HG02938 (cell line): ENCODE results near the gene ETFRF1.

ENCODE experiments used
- ATAC-seq: cut with Tn5 transposase; IDR thresholded peaks from one replicate; pipeline ENCODE4 v1.9.1; 2021; ENCODE audit warnings: mild to moderate bottlenecking, moderate library complexity; ENCODE audit not compliant: unreplicated experiment

The ETFRF1 gene, protein sequence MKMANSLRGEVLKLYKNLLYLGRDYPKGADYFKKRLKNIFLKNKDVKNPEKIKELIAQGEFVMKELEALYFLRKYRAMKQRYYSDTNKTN

DNA sequence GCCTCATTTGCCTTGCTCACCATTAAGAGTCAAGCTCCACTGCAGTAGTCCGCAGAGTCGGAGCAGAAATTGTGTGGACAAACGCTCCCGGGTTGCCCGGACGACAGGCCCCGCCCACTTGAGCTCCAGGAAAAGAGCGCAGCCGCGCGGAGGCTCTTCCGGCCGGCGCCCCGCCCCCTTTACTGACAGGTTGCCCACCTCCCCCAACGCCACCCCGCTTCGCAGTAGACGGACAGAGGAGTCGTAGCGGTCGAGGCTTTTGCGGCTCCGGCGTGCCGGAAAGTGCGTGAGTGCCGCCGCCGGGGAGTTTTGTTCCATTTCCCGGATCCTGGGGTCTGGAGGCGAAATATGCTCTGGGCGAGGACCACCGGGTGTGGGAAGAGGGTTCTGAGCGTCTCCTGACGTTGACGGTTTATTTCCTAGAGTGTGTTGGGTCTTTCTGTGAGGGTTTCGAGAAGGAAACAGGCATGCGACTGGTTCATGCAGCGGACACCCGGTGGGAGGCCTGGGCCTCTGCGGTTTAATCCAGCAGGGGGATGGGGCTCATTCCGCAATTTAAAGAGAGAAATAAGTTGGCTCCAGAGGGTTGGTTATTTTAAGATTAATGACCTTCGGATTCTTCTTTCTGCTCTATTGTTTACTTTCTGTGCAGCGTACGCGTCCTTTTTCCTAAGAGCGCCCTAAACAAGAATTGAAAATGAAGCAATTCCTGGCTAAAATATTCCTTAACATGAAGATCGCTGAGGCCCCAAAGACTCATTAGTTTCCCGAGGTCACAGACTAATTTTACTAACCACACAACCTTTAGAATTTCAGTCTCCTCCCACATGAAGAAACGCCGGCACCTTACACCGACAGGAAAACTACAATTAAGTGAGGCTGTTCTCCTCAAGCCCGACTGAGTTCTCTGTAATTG lies at the start of gene ETFRF1, which contains the start of gene DNAI7:
Gene ETFRF1, plus strand, starts transcription at position 182 of the 916 bp plus-strand sequence. CDS start 8,720 bp downstream, outside the sequence.
Gene DNAI7, minus strand, starts transcription at position 105 of the 916 bp plus-strand sequence. Its CDS starts 82 bp downstream, at position 23.
- peak; percentile 94 for ATAC-seq

DNA sequence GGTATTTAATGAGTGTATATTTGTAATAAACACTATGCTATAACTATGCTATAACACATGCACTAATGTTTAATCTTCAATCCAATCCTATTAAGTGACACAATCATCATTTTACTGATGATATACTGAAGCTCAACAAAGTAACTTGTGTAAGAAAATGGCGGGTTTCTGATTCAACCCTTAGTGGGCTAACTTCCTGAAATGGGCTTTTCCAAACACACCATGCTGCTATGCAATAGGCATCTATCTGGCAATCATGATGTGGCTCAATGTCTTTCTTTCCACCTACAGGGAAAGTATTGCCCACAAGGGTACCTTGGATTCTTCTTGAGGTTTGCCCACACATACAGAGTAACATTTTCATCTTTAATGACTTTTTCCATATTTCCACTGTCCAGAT lies 48.4 kb upstream of the ETFRF1 start:
- no peak for ATAC-seq

DNA sequence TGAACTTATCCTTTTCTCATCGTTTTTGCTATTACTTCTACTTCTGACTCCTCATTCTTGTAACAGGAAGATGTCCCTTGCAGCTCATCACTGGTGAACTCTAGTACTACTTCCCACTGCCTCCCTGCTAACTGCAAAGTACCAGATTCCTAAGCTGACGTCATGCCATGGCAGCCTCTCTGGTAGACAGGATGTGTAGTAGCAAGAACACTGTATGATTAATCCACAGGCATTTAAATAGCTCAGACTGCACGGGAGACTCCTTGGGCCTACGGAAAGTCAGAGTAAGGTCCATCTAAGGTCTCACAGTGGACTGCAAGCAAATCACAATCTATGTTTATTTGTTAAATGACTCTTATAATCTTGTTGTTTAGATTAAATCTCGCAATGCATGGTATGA lies 43.6 kb upstream of the ETFRF1 start:
- no peak for ATAC-seq

DNA sequence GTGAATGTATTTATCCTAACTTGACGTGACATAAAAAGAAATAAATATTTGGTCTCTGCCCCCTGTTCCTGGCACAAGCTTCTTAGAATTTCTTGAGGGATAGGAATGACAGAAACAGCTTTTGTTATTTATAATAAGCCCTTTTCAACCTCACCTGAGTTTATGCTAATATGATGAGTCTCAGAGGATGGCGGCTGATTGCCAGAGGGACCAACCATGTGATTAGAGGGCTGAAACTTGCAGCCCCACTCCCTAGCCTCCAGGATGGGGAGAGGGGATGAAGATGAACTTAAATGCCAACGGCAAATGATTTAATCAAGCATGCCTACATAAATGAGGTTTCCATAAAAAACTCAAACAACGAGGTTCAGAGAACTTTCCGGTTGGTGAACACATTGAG lies 43.0 kb upstream of the ETFRF1 start:
- no peak for ATAC-seq

DNA sequence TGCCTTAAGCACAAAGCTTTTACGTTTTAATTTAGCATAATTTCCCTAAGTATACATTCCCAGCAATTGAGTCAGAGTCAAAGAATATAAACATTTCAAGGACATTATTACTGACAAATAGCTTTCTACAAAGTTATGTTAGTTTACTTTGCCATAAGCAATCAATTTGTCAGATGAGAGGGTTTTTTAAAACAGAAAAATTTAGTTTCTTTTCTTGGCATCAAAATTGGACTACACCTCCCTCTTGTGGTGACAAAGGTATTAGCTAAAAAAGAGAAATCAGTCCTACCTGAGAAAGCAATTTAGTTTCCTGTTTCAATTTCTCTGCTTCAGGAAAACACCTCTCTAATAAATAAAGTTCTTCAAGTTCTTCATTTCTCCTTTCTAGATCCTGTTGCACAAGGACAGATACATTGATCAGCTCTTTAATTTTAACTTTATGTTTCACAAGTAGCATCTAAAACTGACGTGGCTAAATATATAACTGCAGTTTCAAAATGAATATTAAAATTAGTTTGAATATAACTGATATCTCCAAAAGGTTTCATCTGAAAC lies 39.9 kb upstream of the ETFRF1 start:
- peak; percentile 49 for ATAC-seq

DNA sequence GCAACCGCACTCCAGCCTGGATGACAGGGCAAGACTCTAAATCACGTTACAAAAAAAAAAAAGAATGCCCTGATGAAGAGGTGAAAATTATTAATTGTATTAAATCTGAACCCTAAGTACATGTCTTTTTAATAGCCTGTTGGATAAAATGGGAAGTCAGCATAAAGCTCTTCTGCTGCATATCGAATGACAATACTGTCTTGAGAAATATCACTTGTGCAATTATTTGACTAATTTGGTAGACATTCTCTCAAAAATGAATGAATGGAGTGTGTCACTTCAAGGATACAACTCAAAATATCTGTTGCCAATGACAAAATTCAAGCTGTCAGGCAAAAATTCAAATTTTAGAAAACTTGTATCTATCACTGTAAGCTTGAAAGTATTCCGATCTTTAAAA lies 39.0 kb upstream of the ETFRF1 start:
- no peak for ATAC-seq

DNA sequence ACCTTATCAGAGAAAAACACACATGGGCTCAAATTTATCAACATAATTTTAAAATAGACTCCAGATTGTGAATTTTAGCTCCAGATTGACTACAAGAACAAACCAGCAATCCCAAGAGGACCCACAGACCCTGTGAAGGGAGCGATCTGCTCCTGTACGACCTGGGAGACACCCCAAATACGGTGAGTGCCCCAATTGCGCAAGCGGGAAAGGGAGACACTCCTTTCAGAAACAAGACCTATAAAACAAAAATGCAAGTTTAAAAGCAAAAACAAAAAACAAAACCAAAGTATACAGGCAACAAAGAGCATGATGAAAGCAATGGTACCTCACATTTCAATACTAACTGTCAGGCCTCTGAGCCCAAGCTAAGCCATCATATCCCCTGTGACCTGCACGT lies 32.2 kb upstream of the ETFRF1 start:
- no peak for ATAC-seq

DNA sequence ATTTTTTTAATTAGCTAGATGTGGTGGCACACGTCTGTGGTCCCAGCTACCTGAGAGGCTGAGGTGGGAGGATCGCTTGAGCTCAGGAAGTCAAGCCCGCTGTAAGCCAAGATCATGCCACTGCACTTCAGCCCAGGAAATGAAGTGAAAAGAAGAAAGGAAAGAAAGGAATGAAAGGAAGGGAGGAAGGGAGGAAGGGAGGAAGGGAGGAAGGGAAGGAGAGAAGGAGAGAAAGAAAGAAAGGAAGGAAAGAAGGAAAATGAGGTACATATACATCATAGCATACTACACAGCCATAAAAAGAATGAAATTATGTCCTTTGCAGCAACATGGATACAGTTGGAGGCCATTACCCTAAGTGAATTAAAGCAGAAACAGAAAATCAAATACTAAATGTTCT lies 12.3 kb upstream of the ETFRF1 start:
- no peak for ATAC-seq

DNA sequence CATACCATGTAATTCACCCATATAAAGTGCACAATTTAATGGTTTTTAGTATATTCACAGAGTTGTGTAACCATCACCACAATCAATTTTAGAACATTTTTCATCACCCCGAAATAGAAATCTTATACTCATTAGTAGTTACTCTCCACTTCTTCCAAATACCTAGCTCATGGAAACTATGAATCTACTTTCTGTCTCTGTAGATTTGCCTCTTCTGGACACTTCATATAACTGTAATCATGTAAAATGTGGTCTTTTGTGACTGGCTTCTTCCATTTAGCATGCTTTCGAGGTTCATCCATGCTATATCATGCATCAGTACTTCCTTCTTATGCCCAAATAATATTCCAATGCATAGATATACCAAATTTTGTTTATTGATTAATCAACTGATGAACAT lies 10.9 kb upstream of the ETFRF1 start:
- ATAC-seq = no peak

DNA sequence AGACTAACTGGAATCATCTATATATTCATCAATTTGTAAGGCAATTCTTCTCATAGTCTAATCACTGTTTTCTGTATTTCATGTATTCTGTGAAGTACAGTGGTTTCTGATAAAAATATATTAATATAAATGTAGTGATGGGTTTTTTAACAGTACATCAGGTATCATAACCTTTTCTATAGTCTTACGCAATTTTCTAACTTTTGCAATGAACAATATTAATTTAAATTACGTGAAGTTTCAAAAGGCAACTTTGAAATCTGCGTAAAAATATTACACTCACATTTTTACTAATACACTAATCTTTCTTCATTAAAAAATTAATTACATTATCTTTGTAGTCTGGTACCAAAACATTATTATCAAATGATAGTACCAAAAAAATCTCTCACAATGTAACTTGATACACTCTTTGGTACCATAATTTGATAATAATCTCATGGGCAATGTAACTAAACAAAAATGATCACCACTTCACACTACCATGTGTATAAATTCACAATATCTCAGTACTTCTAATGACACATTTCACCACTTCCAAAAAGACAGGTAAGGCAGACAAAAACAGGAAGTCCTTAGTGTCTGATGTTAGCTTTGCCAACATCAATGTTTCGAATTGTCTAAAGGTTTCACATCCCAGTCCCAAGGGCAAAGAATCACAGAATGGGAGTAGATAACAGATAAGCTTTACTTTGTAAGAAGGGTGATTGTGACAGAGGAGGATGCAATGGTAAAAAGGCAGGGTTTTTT lies 8.8 kb upstream of the ETFRF1 start:
- ATAC-seq = no peak

DNA sequence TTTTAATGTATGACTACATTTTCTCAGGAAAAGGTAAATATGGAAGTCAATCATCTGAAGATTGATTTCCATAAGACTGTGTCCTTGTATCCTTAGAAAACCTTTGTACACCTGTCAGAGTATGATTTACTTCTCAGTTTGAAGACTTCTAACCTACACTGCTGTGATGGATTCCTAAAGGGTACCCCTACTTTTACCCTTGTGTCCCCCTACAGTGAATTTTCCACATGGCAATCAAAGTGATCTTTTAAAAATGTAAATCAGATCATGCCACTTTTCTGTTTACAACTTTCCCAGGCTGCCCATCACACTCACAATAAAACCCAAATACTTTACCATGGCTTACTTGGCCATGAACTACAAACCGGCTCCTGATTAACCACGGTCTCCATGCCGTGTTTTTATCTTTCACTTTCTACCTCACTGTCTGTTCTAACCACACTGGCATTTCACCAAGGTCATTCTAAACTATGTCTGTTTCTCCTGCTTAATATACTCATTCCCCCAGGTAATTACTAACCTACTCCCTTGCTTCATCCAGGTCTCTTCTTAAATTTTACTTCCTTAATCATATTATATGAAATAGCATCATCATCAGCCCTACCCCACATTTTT lies 8.1 kb upstream of the ETFRF1 start:
- peak; percentile 86 for ATAC-seq

DNA sequence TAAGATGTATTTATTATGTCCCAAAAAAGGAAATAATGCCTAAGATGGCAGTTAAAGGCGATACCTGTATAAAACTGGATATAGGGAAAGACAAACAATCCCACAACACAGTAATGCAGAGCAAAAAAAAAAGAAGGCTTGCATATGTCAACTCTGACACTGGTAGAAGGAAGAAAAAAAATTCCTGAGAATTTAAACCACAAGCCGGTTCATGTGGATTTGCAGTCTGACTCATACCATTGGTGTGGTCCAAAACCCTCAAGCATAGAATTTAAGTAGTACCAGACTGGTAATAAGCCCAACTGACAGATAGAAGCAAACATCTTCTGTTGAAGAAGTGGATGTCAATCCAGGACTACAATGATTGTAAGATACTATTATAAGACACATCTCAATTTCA lies 7.3 kb upstream of the ETFRF1 start:
- ATAC-seq = no peak

DNA sequence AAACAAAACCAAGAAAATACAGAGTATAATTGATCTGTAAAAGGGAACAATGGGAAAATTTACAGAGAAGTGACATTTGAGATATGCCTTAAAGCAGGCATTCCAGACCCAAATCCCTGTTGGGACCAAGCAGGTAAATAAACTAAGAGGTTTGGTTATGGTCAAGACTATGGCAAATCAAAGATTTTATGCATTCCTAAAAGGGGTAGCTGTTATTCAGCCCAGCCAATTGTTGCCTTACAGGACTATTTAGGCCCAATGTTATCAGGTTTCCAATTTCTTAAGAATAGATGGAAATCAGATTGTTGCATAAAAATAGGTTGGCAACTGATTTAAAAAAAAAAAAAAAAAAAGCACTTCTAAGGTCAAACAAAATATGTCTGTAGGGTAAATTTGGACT lies 5.4 kb upstream of the ETFRF1 start:
- no peak for ATAC-seq

DNA sequence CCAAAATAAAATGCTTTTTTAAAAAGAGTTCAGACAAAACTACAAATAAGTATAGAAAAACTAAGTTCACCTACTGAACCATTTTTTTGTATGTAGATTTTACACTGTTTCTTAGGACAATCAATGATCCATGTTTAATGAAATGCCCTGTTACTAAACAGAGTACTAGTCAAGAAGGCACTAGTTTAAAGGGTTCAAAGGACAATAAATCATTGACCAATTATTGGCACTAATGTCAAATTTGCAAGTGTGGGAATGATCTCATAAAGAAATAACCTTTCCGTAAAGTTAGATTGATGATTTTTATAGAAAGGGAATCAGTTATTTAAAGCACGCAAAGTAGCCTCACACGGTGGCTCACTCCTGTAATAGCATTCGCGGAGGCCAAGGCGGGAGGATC lies 4.2 kb upstream of the ETFRF1 start:
- no peak for ATAC-seq

DNA sequence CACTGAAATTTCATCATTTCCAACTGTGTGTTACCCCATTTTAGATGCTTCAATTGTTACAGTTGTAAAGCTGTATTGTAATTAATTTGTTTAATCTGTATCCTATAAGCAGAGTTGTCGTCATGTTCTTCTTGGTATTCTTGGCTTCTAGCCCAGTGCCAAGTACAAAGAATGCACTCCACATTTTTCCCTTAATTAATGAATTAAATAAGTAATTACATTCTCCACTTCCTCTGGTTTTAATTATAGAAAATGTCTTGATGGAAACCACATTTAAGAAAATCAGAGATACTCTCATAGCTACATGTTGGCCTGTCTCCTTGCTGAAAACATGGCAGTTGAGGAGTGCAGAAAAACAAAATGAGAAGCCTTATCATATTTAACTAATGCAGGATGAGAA lies 823 bp upstream of the ETFRF1 start:
- no peak for ATAC-seq

DNA sequence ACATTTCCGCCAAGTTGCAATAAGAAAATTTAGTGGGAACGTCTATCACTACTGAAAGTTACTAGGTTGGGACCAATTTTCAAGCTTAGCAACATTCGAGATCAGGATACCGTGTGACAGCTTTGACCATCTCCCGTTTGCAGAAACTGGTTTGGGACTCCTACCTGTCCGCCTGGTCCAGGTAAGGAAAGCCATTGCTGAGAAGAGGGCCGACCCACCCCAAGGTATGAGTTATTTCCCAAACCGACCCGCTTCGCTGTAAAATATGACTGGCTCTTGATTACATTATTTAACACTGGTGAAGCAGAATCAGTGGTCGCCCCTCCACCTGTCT lies 348 bp upstream of the ETFRF1 start:
- ATAC-seq = no peak

DNA sequence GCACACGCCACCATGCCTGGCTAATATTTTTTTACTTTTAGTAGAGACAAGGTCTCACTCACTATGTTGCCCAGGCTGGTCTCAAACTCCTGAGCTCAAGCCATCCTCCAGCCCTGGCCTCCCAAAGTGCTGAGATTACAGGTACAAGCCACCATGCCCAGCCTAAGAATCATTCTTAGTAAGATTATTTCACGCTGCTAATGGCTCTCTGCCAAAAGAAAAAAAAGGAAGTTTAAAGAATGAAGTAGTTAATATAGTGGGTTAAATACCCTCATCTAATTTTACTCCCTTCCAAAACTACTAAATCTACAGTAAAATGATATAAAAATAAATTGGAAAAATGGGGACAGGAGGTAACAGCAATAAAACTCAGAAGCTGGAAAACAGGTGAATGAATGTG lies 2.6 kb downstream of the ETFRF1 start:
- ATAC-seq = no peak

DNA sequence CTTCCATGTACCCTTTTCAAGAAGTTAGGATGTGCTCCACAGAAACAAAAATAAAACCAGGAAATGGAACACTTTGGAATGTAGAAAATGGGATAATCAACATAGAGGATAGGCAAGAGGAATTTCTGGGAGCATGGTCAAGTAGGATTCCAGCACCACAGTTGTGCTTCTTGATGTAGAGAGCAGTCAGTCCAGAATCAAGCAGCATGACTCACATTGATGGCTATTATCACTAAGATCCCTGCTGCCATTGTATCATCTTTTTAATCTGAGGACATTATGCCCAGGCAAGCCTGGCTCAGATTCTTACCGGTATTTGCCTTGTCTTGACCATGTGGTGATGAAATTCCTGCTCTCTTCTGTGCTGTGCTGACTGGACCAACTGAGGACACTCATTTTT lies 5.7 kb downstream of the ETFRF1 start:
- ATAC-seq = no peak

DNA sequence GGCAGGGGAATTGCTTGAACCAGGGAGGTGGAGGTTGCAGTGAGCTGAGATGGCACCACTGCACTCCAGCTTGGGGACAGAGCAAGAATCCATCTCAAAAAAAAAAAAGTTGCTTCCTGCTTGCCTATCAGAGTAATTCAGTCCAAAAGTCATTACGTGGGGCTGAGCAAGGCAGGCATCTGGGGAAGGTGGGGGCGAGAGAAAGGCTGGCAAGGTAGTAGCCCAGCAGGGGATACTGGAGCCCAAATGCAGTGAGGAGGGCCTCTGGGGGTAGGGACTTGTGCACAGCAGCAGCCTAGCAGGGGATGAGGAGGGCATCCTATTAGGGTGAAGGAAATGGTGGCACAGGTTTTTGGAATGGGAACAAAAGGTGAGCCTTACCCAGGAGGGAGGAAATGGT lies 7.1 kb downstream of the ETFRF1 start:
- no peak for ATAC-seq

DNA sequence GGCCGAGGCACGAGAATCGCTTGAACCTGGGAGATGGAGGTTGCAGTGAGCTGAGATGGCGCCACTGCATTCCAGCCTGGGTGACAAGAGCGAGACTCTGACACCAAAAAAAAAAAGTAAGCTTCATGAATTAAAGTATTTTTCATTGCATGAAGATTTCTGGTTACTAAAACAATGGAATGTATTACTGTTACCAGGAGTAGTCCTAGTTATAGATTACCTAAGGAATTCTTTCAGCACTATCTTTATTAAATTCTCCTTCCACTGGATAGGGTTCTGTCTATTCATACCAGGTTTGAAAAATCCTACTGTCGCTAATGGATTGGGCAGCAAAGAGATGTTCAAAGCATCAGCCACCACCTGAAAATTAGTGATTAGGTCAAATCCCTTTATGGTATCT lies 12.4 kb downstream of the ETFRF1 start:
- no peak for ATAC-seq

DNA sequence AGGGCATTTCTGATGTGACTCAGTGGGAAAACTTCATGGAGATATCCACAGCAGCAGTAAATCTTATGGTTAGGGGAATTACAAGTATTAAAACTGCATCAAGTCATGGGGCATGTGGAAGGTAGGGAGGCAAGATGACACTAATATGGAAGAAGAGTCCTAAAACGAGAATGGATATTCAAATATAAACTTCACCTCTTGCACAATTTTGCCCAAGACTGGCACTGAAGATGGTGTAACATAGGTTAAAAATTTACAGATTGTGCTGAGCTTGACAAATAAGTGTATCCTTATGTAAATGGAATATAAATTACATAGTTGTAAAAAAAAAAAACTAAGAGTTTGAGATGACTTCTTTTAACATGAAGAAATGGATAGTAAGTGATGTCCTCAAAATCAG lies 12.8 kb downstream of the ETFRF1 start:
- no peak for ATAC-seq
